ENCODE measurements around the gene MAST1. TPM values are rescaled to one million over a fixed set of nuclear protein-coding genes. Genes with fewer than 3 reads are reported as not detected.

MAST1 gene
- total RNA-seq, 2 experiments from 2014 or later: 0.22 to 0.60 TPM

DNA sequence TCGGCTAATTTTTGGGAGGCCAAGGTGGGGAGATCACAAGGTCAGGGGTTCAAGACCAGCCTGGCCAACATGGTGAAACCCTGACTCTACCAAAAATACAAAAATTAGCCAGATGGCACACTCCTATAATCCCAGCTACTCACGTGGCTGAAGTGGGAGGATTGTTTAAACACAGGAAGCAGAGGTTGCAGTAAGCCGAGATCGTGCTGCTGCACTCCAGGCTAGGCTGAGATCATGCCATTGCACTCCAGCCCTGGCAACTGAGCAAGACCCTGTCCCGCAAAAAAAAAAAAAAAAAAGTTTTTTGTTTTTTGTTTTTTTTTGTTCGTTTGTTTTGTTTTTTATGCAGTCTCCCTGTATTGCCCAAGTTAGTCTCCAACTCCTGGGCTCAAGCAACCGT, 21.2 kb downstream of the MAST1 start:
- no peak overlapping the region for H3K27ac ChIP-seq (ENCODE audit: low read depth in 1 of 2, low read length in 2 of 2)
- Mint-ChIP-seq H3K9me3 (no peaks in the 10 kb centered on the region), H3K27ac (no peak overlapping the region), H3K27me3 (peaks cover 8% of the 10 kb centered on the region), H3K4me1 (ENCODE audit: low read depth) (no peaks in the 10 kb centered on the region), H3K36me3 (ENCODE audit: low read depth) (no peaks in the 10 kb centered on the region), H3K4me3 (no peak overlapping the region)
- no peak for ATAC-seq (ENCODE audit: poor library complexity)
- no peaks in the 10 kb centered on the region for H3K4me1 ChIP-seq (ENCODE audit: insufficient read depth, low read length)
- no peak overlapping the region for H3K4me3 ChIP-seq (ENCODE audit: low read length)
- DNase-seq: no peak
- H3K9me3 ChIP-seq (ENCODE audit: control insufficient read depth in 1 of 2, insufficient read depth in 1 of 2, low read length in 2 of 2): peaks cover 0 to 27% of the 10 kb centered on the region in 2 experiments
- ChIA-PET CTCF (no interaction called here), POLR2A (no interaction called here)
- no peaks in the 10 kb centered on the region for H3K36me3 ChIP-seq (ENCODE audit: insufficient read depth, low read length)
- intact Hi-C loops (cut with DNase I, micrococcal nuclease): no loop called here
- TF ChIP-seq, protein P1, sequence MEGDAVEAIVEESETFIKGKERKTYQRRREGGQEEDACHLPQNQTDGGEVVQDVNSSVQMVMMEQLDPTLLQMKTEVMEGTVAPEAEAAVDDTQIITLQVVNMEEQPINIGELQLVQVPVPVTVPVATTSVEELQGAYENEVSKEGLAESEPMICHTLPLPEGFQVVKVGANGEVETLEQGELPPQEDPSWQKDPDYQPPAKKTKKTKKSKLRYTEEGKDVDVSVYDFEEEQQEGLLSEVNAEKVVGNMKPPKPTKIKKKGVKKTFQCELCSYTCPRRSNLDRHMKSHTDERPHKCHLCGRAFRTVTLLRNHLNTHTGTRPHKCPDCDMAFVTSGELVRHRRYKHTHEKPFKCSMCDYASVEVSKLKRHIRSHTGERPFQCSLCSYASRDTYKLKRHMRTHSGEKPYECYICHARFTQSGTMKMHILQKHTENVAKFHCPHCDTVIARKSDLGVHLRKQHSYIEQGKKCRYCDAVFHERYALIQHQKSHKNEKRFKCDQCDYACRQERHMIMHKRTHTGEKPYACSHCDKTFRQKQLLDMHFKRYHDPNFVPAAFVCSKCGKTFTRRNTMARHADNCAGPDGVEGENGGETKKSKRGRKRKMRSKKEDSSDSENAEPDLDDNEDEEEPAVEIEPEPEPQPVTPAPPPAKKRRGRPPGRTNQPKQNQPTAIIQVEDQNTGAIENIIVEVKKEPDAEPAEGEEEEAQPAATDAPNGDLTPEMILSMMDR (IDR thresholded peaks at IDR 0.05): no peak
- H3K27me3 ChIP-seq (ENCODE audit: control insufficient read depth in 1 of 2, insufficient read depth in 2 of 2, low read length in 2 of 2): no peaks in the 10 kb centered on the region

DNA sequence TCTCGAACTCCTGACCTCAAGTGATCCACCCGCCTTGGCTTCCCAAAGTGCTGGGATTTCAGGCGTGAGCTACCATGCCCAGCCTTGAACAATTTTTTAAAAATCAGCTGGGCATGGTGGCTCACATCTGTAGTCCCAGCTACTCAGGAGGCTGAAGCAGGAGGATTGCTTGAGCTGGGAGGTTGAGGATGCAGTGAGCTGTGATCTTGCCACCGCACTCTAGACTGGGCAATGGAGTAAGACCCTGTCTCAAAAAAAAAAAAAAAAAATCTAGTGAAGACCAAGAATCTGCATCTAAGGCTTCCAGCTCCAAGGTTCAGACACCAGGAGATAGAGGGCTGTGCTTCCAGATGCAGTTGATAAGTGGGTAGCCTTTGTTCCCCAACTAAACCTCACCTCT, 25.8 kb downstream of the MAST1 start:
- Mint-ChIP-seq H3K36me3 (ENCODE audit: low read depth) (no peaks in the 10 kb centered on the region), H3K4me1 (ENCODE audit: low read depth) (peaks cover 9% of the 10 kb centered on the region), H3K9me3 (no peaks in the 10 kb centered on the region), H3K27me3 (peaks cover 12% of the 10 kb centered on the region), H3K27ac (no peak overlapping the region), H3K4me3 (no peak overlapping the region)
- POLR2A ChIA-PET: interaction anchor here (0.7 kb wide), 1 partner anchor 8 kb away, joined by 3 read pairs; no protein-coding TSS in a partner anchor
- Histone ChIP-seq H3K27ac (ENCODE audit: low read depth in 1 of 2, low read length in 2 of 2) (no peak overlapping the region), H3K4me3 (ENCODE audit: low read length) (no peak overlapping the region), H3K9me3 (ENCODE audit: control insufficient read depth in 1 of 2, insufficient read depth in 1 of 2, low read length in 2 of 2) (no peaks in the 10 kb centered on the region), H3K36me3 (ENCODE audit: insufficient read depth, low read length) (no peaks in the 10 kb centered on the region), H3K4me1 (ENCODE audit: insufficient read depth, low read length) (peaks cover 11% of the 10 kb centered on the region), H3K27me3 (ENCODE audit: control insufficient read depth in 1 of 2, insufficient read depth in 2 of 2, low read length in 2 of 2) (no peaks in the 10 kb centered on the region)
- intact Hi-C loops (cut with DNase I, micrococcal nuclease): no loop called here
- TF ChIP-seq, protein P1 (IDR thresholded peaks at IDR 0.05): no peak
- no peak for ATAC-seq (ENCODE audit: poor library complexity)
- DNase-seq: no peak
- CTCF ChIA-PET: interaction anchor here (1.3 kb wide), 1 partner anchor 17 kb away, joined by 4 read pairs; no protein-coding TSS in a partner anchor

DNA sequence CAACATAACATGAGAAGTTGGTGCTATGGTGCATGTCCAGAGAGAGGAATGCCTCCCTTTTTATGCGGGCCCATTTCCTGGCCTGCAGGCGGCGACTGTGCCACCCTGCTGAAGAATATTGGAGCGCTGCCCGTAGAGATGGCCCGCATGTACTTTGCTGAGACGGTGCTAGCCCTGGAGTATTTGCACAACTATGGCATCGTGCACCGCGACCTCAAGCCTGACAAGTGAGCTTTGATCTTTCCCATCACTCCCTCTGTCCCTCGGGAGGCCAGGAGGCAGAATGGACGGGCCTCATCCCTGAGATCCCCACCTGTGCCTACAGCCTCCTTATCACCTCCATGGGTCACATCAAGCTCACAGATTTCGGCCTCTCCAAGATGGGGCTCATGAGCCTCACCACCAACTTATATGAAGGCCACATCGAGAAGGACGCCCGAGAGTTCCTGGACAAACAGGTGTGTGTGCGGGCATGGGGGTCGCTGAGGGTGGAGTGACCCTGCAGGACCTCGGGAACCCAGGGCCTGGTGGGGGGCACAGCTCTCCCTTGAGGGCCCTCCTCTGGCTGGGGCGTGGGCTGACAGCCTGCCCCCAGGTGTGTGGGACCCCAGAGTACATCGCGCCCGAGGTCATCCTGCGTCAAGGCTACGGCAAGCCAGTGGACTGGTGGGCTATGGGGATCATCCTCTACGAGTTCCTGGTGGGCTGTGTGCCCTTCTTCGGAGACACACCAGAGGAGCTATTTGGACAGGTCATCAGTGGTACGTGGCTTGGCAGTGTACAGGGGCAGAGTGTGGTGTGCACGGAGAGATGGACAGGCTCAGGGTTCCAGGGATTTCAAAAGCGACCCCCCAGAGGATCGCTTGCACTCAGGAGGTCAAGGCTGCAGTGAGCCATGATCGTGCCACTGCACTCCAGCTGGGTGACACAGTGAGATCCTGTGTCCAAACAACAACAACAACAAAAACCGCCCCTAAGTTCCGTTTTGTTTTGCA, 26.7 kb downstream of the MAST1 start:
- POLR2A ChIA-PET: no interaction called here
- intact Hi-C loops (cut with DNase I, micrococcal nuclease): no loop called here

More for the DNA sequence above, 26.7 kb downstream of the MAST1 start:
- no peak overlapping the region for H3K4me3 ChIP-seq (ENCODE audit: low read length)
- no peaks in the 10 kb centered on the region for H3K9me3 Mint-ChIP-seq
- H3K27me3 Mint-ChIP-seq: peaks cover 12% of the 10 kb centered on the region
- H3K9me3 ChIP-seq (ENCODE audit: control insufficient read depth in 1 of 2, insufficient read depth in 1 of 2, low read length in 2 of 2): no peaks in the 10 kb centered on the region
- no peaks in the 10 kb centered on the region for H3K36me3 ChIP-seq (ENCODE audit: insufficient read depth, low read length)
- H3K36me3 Mint-ChIP-seq (ENCODE audit: low read depth): no peaks in the 10 kb centered on the region
- TF ChIP-seq, protein P1 (IDR thresholded peaks at IDR 0.05): no peak
- no peaks in the 10 kb centered on the region for H3K27me3 ChIP-seq (ENCODE audit: control insufficient read depth in 1 of 2, insufficient read depth in 2 of 2, low read length in 2 of 2)
- H3K4me3 Mint-ChIP-seq: peak overlapping the region; percentile 20
- CTCF ChIA-PET: interaction anchor here (0.9 kb wide), 1 partner anchor 101 kb away, joined by 3 read pairs; no protein-coding TSS in a partner anchor
- no peak for ATAC-seq (ENCODE audit: poor library complexity)
- no peak overlapping the region for H3K27ac Mint-ChIP-seq
- peak in 1 of 14 experiments; percentile 17 for DNase-seq
- H3K4me1 ChIP-seq (ENCODE audit: insufficient read depth, low read length): peaks cover 11% of the 10 kb centered on the region
- no peak overlapping the region for H3K27ac ChIP-seq (ENCODE audit: low read depth in 1 of 2, low read length in 2 of 2)
- H3K4me1 Mint-ChIP-seq (ENCODE audit: low read depth): peaks cover 9% of the 10 kb centered on the region
